ENCODE data around the gene SHC2. TPM values are rescaled to one million over a fixed set of nuclear protein-coding genes. Genes with fewer than 3 reads are reported as not detected.
A peak's percentile ranks its signal among the peaks of the same experiment; 100 is the strongest.

SHC2 gene
- total and polyA plus RNA-seq, 2 of the 13 experiments (the other 11 are each of a cell fraction or from before 2014, with no cell fraction given), result 9.0 to 18.3 TPM

GRCh38 chr19:497869-498510 is 37.2 kb upstream of the SHC2 start (continued):
- TF ChIP-seq, protein P1, sequence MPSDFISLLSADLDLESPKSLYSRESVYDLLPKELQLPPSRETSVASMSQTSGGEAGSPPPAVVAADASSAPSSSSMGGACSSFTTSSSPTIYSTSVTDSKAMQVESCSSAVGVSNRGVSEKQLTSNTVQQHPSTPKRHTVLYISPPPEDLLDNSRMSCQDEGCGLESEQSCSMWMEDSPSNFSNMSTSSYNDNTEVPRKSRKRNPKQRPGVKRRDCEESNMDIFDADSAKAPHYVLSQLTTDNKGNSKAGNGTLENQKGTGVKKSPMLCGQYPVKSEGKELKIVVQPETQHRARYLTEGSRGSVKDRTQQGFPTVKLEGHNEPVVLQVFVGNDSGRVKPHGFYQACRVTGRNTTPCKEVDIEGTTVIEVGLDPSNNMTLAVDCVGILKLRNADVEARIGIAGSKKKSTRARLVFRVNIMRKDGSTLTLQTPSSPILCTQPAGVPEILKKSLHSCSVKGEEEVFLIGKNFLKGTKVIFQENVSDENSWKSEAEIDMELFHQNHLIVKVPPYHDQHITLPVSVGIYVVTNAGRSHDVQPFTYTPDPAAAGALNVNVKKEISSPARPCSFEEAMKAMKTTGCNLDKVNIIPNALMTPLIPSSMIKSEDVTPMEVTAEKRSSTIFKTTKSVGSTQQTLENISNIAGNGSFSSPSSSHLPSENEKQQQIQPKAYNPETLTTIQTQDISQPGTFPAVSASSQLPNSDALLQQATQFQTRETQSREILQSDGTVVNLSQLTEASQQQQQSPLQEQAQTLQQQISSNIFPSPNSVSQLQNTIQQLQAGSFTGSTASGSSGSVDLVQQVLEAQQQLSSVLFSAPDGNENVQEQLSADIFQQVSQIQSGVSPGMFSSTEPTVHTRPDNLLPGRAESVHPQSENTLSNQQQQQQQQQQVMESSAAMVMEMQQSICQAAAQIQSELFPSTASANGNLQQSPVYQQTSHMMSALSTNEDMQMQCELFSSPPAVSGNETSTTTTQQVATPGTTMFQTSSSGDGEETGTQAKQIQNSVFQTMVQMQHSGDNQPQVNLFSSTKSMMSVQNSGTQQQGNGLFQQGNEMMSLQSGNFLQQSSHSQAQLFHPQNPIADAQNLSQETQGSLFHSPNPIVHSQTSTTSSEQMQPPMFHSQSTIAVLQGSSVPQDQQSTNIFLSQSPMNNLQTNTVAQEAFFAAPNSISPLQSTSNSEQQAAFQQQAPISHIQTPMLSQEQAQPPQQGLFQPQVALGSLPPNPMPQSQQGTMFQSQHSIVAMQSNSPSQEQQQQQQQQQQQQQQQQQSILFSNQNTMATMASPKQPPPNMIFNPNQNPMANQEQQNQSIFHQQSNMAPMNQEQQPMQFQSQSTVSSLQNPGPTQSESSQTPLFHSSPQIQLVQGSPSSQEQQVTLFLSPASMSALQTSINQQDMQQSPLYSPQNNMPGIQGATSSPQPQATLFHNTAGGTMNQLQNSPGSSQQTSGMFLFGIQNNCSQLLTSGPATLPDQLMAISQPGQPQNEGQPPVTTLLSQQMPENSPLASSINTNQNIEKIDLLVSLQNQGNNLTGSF (CRISPR knock-in tag; IDR thresholded peaks at IDR 0.05), result peak; percentile 21; the same call in 1 of the 2 replicates
- no peak for TF ChIP-seq ZNF749 (CRISPR knock-in tag; IDR thresholded peaks at IDR 0.05; ENCODE audit: borderline replicate concordance)
- TF ChIP-seq ZNF292 (CRISPR knock-in tag; IDR thresholded peaks at IDR 0.05; ENCODE audit: borderline replicate concordance, low read depth), result peak; percentile 41
- TF ChIP-seq ZMYM3 (CRISPR knock-in tag; IDR thresholded peaks at IDR 0.05), result peak; percentile 99
- peak; percentile 70; the same call in 1 of the 2 replicates for TF ChIP-seq MXD3 (CRISPR knock-in tag; IDR thresholded peaks at IDR 0.05)
- TF ChIP-seq ERF (CRISPR knock-in tag; IDR thresholded peaks at IDR 0.05), result 0 out of 2 replicates have a peak, but pooled peaks have one; percentile 19
- peak; percentile 28; the same call in 1 of the 2 replicates for TF ChIP-seq MED1 (CRISPR knock-in tag; IDR thresholded peaks at IDR 0.05)
- TF ChIP-seq ZNF547 (CRISPR knock-in tag; IDR thresholded peaks at IDR 0.05), result no peak
- TF ChIP-seq ZNF563 (CRISPR knock-in tag; IDR thresholded peaks at IDR 0.05), result peak; percentile 67; the same call in 1 of the 2 replicates
- 0 out of 2 replicates have a peak, but pooled peaks have one; percentile 35 for TF ChIP-seq ZNF468 (CRISPR knock-in tag; IDR thresholded peaks at IDR 0.05)
- peak; percentile 52; the same call in 1 of the 2 replicates for TF ChIP-seq HOXA3 (CRISPR knock-in tag; IDR thresholded peaks at IDR 0.05)
- peak; percentile 94 for TF ChIP-seq ZFP36 (IDR thresholded peaks at IDR 0.05; ENCODE audit: borderline replicate concordance, low read depth, low read length, partially characterized antibody)
- peak; percentile 56 for TF ChIP-seq HNF4A (CRISPR knock-in tag; IDR thresholded peaks at IDR 0.05)
- TF ChIP-seq, protein P2, sequence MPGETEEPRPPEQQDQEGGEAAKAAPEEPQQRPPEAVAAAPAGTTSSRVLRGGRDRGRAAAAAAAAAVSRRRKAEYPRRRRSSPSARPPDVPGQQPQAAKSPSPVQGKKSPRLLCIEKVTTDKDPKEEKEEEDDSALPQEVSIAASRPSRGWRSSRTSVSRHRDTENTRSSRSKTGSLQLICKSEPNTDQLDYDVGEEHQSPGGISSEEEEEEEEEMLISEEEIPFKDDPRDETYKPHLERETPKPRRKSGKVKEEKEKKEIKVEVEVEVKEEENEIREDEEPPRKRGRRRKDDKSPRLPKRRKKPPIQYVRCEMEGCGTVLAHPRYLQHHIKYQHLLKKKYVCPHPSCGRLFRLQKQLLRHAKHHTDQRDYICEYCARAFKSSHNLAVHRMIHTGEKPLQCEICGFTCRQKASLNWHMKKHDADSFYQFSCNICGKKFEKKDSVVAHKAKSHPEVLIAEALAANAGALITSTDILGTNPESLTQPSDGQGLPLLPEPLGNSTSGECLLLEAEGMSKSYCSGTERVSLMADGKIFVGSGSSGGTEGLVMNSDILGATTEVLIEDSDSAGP (CRISPR knock-in tag; IDR thresholded peaks at IDR 0.05; ENCODE audit: borderline replicate concordance), result 0 out of 2 replicates have a peak, but pooled peaks have one; percentile 17
- TF ChIP-seq ZNF3 (CRISPR knock-in tag; IDR thresholded peaks at IDR 0.05), result no peak
- TF ChIP-seq, protein P3, sequence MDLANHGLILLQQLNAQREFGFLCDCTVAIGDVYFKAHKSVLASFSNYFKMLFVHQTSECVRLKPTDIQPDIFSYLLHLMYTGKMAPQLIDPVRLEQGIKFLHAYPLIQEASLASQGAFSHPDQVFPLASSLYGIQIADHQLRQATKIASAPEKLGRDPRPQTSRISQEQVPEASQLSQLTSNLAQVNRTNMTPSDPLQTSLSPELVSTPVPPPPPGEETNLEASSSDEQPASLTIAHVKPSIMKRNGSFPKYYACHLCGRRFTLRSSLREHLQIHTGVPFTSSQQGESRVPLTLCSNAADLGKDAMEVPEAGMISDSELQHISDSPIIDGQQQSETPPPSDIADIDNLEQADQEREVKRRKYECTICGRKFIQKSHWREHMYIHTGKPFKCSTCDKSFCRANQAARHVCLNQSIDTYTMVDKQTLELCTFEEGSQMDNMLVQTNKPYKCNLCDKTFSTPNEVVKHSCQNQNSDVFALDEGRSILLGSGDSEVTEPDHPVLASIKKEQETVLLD (CRISPR knock-in tag; IDR thresholded peaks at IDR 0.05; ENCODE audit: low read depth), result peak; percentile 49; the same call in 1 of the 2 replicates
- peak; percentile 55; the same call in 1 of the 2 replicates for TF ChIP-seq HDAC2 (CRISPR knock-in tag; IDR thresholded peaks at IDR 0.05)
- peak; percentile 89 for TF ChIP-seq CHCHD3 (CRISPR knock-in tag; IDR thresholded peaks at IDR 0.05)
- peak; percentile 43; the same call in 1 of the 2 replicates for TF ChIP-seq KLF12 (CRISPR knock-in tag; IDR thresholded peaks at IDR 0.05; ENCODE audit: borderline replicate concordance)
